ENCODE results near the gene HSPA12A.

Gene HSPA12A

DNA sequence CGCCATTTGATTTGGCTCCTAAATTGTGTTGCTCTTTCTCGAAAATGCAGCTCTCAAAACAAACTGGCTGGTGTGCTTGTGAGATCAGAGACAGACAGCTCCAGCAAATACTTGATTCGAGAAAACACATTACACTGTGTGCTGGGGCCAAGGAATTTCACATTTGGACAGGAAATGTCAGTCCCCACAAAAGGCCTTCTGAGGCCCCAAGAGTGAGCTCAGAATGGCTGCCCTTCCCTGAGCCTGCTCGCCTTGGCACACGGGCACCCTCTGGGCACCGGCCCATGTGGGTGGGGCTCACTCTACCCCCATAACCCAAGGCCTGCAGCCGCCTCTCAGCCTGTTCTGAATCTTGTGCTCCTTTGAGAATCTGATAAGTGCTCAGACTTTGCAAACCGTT, 13.9 kb upstream of the HSPA12A start:
- H3K4me3 ChIP-seq, result no peak overlapping the region
- TF ChIP-seq EZH2 (IDR thresholded peaks at IDR 0.05) (no peak), FOXP2 (optimal IDR thresholded peaks at IDR 0.05; ENCODE audit: control extremely low read depth, extremely low read length, insufficient read depth) (no peak), POLR2AphosphoS5 (IDR thresholded peaks at IDR 0.05; ENCODE audit: borderline replicate concordance, low read depth, low read length) (no peak)
- H3K9ac ChIP-seq (ENCODE audit: insufficient read length), result no peak overlapping the region
- H3K36me3 ChIP-seq (ENCODE audit: insufficient read depth, low read length), result no peaks in the 10 kb centered on the region
- H3K27ac ChIP-seq, result no peak overlapping the region
- no peak for DNase-seq (ENCODE audit: low read depth, low spot score)
- H3K9me3 ChIP-seq (ENCODE audit: low read depth, low read length), result no peaks in the 10 kb centered on the region

DNA sequence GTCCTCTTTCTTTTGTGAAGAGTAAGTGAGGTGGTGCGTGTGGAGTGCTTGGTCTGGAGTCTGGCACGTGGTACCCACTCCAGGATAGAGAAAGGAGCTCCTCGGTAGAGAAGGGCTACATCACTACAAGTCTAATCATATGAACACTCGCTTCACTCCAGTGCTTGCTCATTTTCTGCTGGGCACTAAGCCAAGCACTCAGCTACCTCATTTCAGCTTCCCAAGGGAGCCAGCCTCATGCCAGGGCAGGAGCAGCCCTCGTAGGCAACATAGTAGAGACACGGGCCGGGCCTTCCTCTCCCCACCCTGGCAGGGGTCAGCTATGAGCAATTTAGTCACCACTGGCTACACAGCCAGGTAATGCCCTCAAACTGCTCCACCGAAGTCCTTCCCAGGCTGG, 11.4 kb upstream of the HSPA12A start:
- no peaks in the 10 kb centered on the region for H3K36me3 ChIP-seq (ENCODE audit: insufficient read depth, low read length)
- no peak overlapping the region for H3K27ac ChIP-seq
- no peak for DNase-seq (ENCODE audit: low read depth, low spot score)
- no peak overlapping the region for H3K4me3 ChIP-seq
- H3K9ac ChIP-seq (ENCODE audit: insufficient read length), result no peak overlapping the region
- TF ChIP-seq FOXP2 (optimal IDR thresholded peaks at IDR 0.05; ENCODE audit: control extremely low read depth, extremely low read length, insufficient read depth), result no peak
- TF ChIP-seq POLR2AphosphoS5 (IDR thresholded peaks at IDR 0.05; ENCODE audit: borderline replicate concordance, low read depth, low read length), result no peak
- TF ChIP-seq EZH2 (IDR thresholded peaks at IDR 0.05), result no peak
- no peaks in the 10 kb centered on the region for H3K9me3 ChIP-seq (ENCODE audit: low read depth, low read length)

- no peak overlapping the region for H3K4me3 ChIP-seq
- no peak overlapping the region for H3K27ac ChIP-seq
- no peak overlapping the region for H3K9ac ChIP-seq (ENCODE audit: insufficient read length)
- TF ChIP-seq POLR2AphosphoS5 (IDR thresholded peaks at IDR 0.05; ENCODE audit: borderline replicate concordance, low read depth, low read length) (no peak), EZH2 (IDR thresholded peaks at IDR 0.05) (no peak)
- H3K9me3 ChIP-seq (ENCODE audit: low read depth, low read length), result no peaks in the 10 kb centered on the region
- H3K36me3 ChIP-seq (ENCODE audit: insufficient read depth, low read length), result no peaks in the 10 kb centered on the region
- no peak for DNase-seq (ENCODE audit: low read depth, low spot score)
Measured at GRCh38 chr10:116752969-116753665, 10.8 kb upstream of the HSPA12A start.

DNA sequence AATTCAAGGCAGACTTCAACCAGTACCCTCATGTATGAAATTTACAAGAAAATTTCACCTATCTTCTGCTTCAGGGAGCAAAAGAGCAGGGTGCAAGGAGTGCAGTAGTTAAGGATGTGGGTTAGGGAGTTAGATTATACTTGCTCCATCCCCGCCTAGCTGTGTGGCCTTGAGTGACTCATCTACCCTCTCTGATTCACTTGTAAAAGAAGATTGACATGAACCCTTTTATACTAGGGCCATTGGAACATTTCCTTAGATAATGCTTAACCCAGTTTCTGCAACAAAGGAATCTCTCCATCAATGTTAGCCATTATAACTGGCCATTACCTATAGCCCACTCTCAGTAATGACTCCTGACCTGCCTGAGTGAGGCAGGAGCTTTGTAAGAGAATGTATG, 10.2 kb upstream of the HSPA12A start:
- no peaks in the 10 kb centered on the region for H3K36me3 ChIP-seq (ENCODE audit: insufficient read depth, low read length)
- no peak overlapping the region for H3K27ac ChIP-seq
- no peak for DNase-seq (ENCODE audit: low read depth, low spot score)
- no peak overlapping the region for H3K9ac ChIP-seq (ENCODE audit: insufficient read length)
- H3K9me3 ChIP-seq (ENCODE audit: low read depth, low read length), result no peaks in the 10 kb centered on the region
- no peak for TF ChIP-seq EZH2 (IDR thresholded peaks at IDR 0.05)
- no peak for TF ChIP-seq FOXP2 (optimal IDR thresholded peaks at IDR 0.05; ENCODE audit: control extremely low read depth, extremely low read length, insufficient read depth)
- no peak for TF ChIP-seq POLR2AphosphoS5 (IDR thresholded peaks at IDR 0.05; ENCODE audit: borderline replicate concordance, low read depth, low read length)
- H3K4me3 ChIP-seq, result no peak overlapping the region

DNA sequence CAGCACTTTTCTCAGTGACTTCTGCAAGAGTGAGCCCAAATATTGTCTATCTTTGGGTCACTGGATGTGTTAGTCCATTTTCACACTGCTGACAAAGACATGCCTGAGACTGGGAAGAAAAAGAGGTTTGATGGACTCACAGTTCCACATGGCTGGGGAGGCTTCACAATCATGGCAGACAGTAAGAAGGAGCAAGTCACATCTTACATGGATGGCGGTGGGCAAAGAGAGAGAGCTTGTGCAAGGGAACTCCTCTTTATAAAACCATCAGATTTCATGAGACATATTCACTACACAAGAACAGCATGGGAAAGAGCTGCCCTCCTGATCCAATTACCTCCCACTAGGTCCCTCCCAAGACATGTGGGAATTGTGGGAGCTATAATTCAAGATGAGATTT, 6.1 kb upstream of the HSPA12A start:
- no peaks in the 10 kb centered on the region for H3K36me3 ChIP-seq (ENCODE audit: insufficient read depth, low read length)
- TF ChIP-seq POLR2AphosphoS5 (IDR thresholded peaks at IDR 0.05; ENCODE audit: borderline replicate concordance, low read depth, low read length) (no peak), FOXP2 (optimal IDR thresholded peaks at IDR 0.05; ENCODE audit: control extremely low read depth, extremely low read length, insufficient read depth) (no peak), EZH2 (IDR thresholded peaks at IDR 0.05) (no peak)
- no peak overlapping the region for H3K27ac ChIP-seq
- no peak for DNase-seq (ENCODE audit: low read depth, low spot score)
- no peak overlapping the region for H3K4me3 ChIP-seq
- H3K9ac ChIP-seq (ENCODE audit: insufficient read length), result no peak overlapping the region
- no peaks in the 10 kb centered on the region for H3K9me3 ChIP-seq (ENCODE audit: low read depth, low read length)

- H3K27ac ChIP-seq, result no peak overlapping the region
- TF ChIP-seq FOXP2 (optimal IDR thresholded peaks at IDR 0.05; ENCODE audit: control extremely low read depth, extremely low read length, insufficient read depth) (no peak), POLR2AphosphoS5 (IDR thresholded peaks at IDR 0.05; ENCODE audit: borderline replicate concordance, low read depth, low read length) (no peak), EZH2 (IDR thresholded peaks at IDR 0.05) (no peak)
- H3K36me3 ChIP-seq (ENCODE audit: insufficient read depth, low read length), result no peaks in the 10 kb centered on the region
- H3K4me3 ChIP-seq, result no peak overlapping the region
- DNase-seq (ENCODE audit: low read depth, low spot score), result no peak
- H3K9me3 ChIP-seq (ENCODE audit: low read depth, low read length), result no peaks in the 10 kb centered on the region
- no peak overlapping the region for H3K9ac ChIP-seq (ENCODE audit: insufficient read length)
Measured at GRCh38 chr10:116748041-116748440, 5.7 kb upstream of the HSPA12A start.

GRCh38 chr10:116747325-116747724, 5.0 kb upstream of the HSPA12A start:
- Histone ChIP-seq H3K9ac (ENCODE audit: insufficient read length) (no peak overlapping the region), H3K27ac (no peak overlapping the region), H3K36me3 (ENCODE audit: insufficient read depth, low read length) (no peaks in the 10 kb centered on the region), H3K9me3 (ENCODE audit: low read depth, low read length) (no peaks in the 10 kb centered on the region), H3K4me3 (no peak overlapping the region)
- DNase-seq (ENCODE audit: low read depth, low spot score), result no peak
- no peak for TF ChIP-seq EZH2 (IDR thresholded peaks at IDR 0.05)
- TF ChIP-seq FOXP2 (optimal IDR thresholded peaks at IDR 0.05; ENCODE audit: control extremely low read depth, extremely low read length, insufficient read depth), result no peak
- TF ChIP-seq POLR2AphosphoS5 (IDR thresholded peaks at IDR 0.05; ENCODE audit: borderline replicate concordance, low read depth, low read length), result no peak

GRCh38 chr10:116744885-116745284, 2.5 kb upstream of the HSPA12A start:
- TF ChIP-seq FOXP2 (optimal IDR thresholded peaks at IDR 0.05; ENCODE audit: control extremely low read depth, extremely low read length, insufficient read depth), result no peak
- no peak for TF ChIP-seq EZH2 (IDR thresholded peaks at IDR 0.05)
- no peak for TF ChIP-seq POLR2AphosphoS5 (IDR thresholded peaks at IDR 0.05; ENCODE audit: borderline replicate concordance, low read depth, low read length)
- Histone ChIP-seq H3K27ac (no peak overlapping the region), H3K9ac (ENCODE audit: insufficient read length) (no peak overlapping the region), H3K4me3 (no peak overlapping the region), H3K9me3 (ENCODE audit: low read depth, low read length) (no peaks in the 10 kb centered on the region), H3K36me3 (ENCODE audit: insufficient read depth, low read length) (no peaks in the 10 kb centered on the region)
- DNase-seq (ENCODE audit: low read depth, low spot score), result no peak

DNA sequence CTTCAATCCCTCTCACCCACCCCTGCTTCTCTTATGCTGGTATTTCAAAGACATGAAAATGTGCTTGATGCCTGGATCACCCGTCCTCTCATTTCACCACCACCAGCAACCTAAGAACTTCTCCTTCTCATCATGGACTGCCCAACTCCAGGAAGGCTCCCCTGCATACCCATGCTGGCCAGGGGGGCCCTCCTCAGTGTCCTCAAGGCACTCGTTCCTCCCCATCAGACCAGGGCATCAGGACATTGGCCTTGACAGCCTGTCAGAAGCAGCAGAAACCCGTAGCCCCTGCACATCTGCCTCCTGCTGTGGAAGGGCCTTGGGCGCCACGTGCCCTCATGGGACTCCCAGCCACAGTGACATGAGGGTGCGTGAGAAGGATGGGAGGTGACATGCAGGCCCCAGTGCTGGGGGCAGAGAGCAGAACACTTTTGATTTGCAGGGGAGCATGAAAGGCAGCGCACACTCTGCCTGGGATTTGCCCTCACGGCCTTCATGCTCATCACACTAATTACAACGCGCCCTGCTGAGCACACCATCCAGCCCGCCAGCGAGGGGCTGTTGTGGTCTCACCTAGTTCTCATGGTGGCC, 1.9 kb upstream of the HSPA12A start:
- Histone ChIP-seq H3K4me3 (no peak overlapping the region), H3K9me3 (ENCODE audit: low read depth, low read length) (no peaks in the 10 kb centered on the region), H3K9ac (ENCODE audit: insufficient read length) (no peak overlapping the region), H3K27ac (no peak overlapping the region), H3K36me3 (ENCODE audit: insufficient read depth, low read length) (no peaks in the 10 kb centered on the region)
- TF ChIP-seq POLR2AphosphoS5 (IDR thresholded peaks at IDR 0.05; ENCODE audit: borderline replicate concordance, low read depth, low read length), result no peak
- no peak for TF ChIP-seq FOXP2 (optimal IDR thresholded peaks at IDR 0.05; ENCODE audit: control extremely low read depth, extremely low read length, insufficient read depth)
- no peak for TF ChIP-seq EZH2 (IDR thresholded peaks at IDR 0.05)
- no peak for DNase-seq (ENCODE audit: low read depth, low spot score)
